HL-60 (cell line): ENCODE data around the gene FARSB.

Experiments
- CTCF ChIP-seq: IDR thresholded peaks from one replicate; pipeline ENCODE4 v1.5.1; 2011; ENCODE audit warnings: low read length, control low read depth, inconsistent platforms; ENCODE audit not compliant: insufficient read depth
- GABPA ChIP-seq: IDR thresholded peaks from 2 replicates; pipeline ENCODE4 v1.6.1; 2012; ENCODE audit warnings: low read depth
- POLR2AphosphoS5 ChIP-seq: IDR thresholded peaks from 2 replicates; pipeline ENCODE4 v1.6.1; 2012; ENCODE audit warnings: low read depth
- REST ChIP-seq: IDR thresholded peaks from 2 replicates; pipeline ENCODE4 v1.6.1; 2012; ENCODE audit warnings: low read depth; ENCODE audit not compliant: insufficient replicate concordance
- SPI1 ChIP-seq: IDR thresholded peaks from 2 replicates; pipeline ENCODE4 v1.6.1; 2012; ENCODE audit warnings: low read depth, mild to moderate bottlenecking, borderline replicate concordance

- TF ChIP-seq CTCF, result no peak
- TF ChIP-seq REST, result no peak
- TF ChIP-seq POLR2AphosphoS5, result no peak
- TF ChIP-seq GABPA, result no peak
- no peak for TF ChIP-seq SPI1
Measured at GRCh38 chr2:222563106-222563718, 92.7 kb downstream of the FARSB start.
